ENCODE measurements around the gene DNAJB4. TPM values are rescaled to one million over a fixed set of nuclear protein-coding genes. Genes with fewer than 3 reads are reported as not detected.
A peak's percentile ranks its signal among the peaks of the same experiment; 100 is the strongest.

DNAJB4 gene
- total and polyA plus RNA-seq, 7 donors, result 34.9 to 209 (median 107) TPM

DNA sequence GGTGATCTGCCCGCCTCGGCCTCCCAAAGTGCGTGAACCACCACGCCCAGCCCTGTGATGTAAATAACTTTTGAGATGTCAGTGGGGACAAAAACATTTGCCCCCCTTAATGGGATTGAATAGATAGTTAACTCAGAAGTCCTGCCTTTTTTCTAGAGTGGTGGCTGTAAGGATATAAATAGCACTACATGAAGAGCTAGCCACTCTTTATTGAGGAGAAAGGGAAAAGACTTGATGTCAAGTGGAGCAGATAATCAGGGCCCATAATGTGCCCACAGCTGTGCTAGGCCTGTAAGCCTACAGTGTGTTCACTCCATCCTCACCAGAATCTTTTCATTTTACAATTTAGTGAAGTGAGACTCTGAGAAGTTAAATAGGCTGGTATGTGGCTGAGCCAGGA is 44.7 kb downstream of the DNAJB4 start:
- H3K4me3 ChIP-seq, result no peak overlapping the region
- H3K27me3 ChIP-seq (ENCODE audit: insufficient read depth in 3 of 3, low read length in 2 of 3), result no peaks in the 10 kb centered on the region
- no peaks in the 10 kb centered on the region for H3K9me3 ChIP-seq
- no peak for DNase-seq
- TF ChIP-seq, protein P1, sequence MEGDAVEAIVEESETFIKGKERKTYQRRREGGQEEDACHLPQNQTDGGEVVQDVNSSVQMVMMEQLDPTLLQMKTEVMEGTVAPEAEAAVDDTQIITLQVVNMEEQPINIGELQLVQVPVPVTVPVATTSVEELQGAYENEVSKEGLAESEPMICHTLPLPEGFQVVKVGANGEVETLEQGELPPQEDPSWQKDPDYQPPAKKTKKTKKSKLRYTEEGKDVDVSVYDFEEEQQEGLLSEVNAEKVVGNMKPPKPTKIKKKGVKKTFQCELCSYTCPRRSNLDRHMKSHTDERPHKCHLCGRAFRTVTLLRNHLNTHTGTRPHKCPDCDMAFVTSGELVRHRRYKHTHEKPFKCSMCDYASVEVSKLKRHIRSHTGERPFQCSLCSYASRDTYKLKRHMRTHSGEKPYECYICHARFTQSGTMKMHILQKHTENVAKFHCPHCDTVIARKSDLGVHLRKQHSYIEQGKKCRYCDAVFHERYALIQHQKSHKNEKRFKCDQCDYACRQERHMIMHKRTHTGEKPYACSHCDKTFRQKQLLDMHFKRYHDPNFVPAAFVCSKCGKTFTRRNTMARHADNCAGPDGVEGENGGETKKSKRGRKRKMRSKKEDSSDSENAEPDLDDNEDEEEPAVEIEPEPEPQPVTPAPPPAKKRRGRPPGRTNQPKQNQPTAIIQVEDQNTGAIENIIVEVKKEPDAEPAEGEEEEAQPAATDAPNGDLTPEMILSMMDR (IDR thresholded peaks at IDR 0.05), result no peak
- H3K36me3 ChIP-seq (ENCODE audit: insufficient read depth in 1 of 2, low read depth in 1 of 2), result no peaks in the 10 kb centered on the region
- H3K4me1 ChIP-seq, result peaks cover 36% of the 10 kb centered on the region
- 82 to 84% (median 84%) methylated on average over 4 of the region's 4 CpGs for WGBS, 3 donors
- no peak for ATAC-seq
- H3K27ac ChIP-seq, result no peak overlapping the region
- intact Hi-C loops (cut with DNase I), result loop anchor here (5.0 kb wide), 2 partner anchors 37 to 63 kb away; no protein-coding TSS in a partner anchor

DNA sequence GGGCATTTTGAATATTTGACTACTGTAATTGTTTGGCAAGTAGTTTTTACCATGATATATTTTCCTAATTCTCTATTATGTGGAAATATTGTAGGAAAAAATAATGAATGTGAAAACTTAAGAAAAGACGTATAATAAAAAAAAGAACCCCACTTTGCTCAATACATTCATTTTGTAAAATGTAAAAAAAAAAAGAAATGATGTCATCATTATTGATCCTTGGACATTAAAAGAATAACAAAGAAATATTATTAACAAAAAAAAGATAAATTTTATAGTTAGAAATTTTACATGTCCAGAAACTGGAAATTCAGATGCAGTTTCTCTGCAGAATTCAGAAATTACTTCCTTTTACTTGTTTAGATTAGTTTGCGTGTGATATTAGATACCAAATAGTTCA is 46.3 kb downstream of the DNAJB4 start:
- Histone ChIP-seq H3K4me3 (no peak overlapping the region), H3K4me1 (peaks cover 33% of the 10 kb centered on the region), H3K27me3 (ENCODE audit: insufficient read depth in 3 of 3, low read length in 2 of 3) (no peaks in the 10 kb centered on the region), H3K36me3 (ENCODE audit: insufficient read depth in 1 of 2, low read depth in 1 of 2) (no peaks in the 10 kb centered on the region), H3K9me3 (no peaks in the 10 kb centered on the region), H3K27ac (no peak overlapping the region)
- ATAC-seq (no peak), DNase-seq (no peak)
- 97 to 98% (median 97%) methylated on average over 2 of the region's 2 CpGs for WGBS, 3 donors
- intact Hi-C loops (cut with DNase I), result no loop called here
- TF ChIP-seq, protein P1 (IDR thresholded peaks at IDR 0.05), result no peak

DNA sequence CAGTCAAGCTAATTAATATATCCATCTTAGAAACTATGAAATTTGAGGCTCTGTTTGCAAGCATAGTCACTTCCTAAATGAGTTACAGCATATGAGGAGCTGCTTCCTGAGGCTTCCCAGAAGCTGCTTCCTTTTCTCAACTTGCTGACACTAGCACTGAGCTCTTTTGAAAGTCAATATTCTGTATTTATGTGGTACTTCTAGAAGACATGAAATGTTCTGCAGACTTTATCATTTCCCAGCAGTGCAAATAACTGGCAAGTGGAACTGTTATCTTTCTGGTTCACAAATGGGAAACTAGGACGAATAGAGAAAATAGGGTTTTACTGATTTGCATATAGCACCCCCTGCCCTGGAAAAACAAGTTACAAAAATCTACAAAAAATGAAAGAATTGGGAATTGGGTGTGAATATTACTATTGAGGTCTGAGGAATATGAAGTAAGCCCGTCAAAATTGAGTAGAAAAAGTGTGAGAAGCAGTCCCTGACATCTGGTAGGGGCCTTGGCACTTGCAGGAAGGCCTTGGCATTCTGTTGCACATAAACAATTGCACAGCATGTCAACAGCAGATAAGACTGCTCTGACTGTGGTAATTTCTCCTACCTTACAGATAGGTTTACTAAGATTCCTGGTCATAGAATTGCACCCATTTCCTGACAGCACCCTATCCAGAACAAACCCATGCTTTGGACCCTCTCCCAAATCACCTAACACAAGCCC is 48.1 kb downstream of the DNAJB4 start:
- DNase-seq, result no peak
- intact Hi-C loops (cut with DNase I), result no loop called here
- WGBS, 3 donors, result 42 to 49% (median 43%) methylated on average over 2 of the region's 2 CpGs
- peak in 3 of 4 donors; percentile 30 to 48 (median 44) for ATAC-seq
- no peaks in the 10 kb centered on the region for H3K9me3 ChIP-seq
- H3K36me3 ChIP-seq (ENCODE audit: insufficient read depth in 1 of 2, low read depth in 1 of 2), result no peaks in the 10 kb centered on the region
- TF ChIP-seq, protein P1 (IDR thresholded peaks at IDR 0.05), result no peak
- peak overlapping the region; percentile 5 for H3K27ac ChIP-seq
- H3K4me3 ChIP-seq, result no peak overlapping the region
- no peaks in the 10 kb centered on the region for H3K27me3 ChIP-seq (ENCODE audit: insufficient read depth in 3 of 3, low read length in 2 of 3)
- peaks cover 21% of the 10 kb centered on the region for H3K4me1 ChIP-seq

DNA sequence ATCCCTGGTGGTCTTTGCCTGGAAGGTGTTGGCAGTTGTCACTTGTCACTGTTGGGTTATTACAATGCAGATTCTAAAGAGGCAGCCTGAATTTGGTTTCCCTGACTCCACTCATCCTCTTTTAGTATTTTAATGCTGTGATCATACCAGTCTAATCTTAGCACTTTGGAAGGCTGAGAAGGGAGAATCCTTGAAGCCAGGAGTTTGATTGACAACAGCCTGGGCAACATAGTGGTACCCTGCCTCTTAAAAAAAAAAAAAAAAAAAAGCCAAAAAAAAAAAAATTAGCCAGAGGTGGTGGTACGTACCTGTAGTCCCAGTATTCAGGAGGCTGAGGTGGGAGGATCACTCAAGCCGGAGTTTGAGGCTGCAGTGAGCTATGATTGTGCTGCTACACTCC is 48.8 kb downstream of the DNAJB4 start:
- peak overlapping the region; percentile 5 for H3K27ac ChIP-seq

More for the DNA sequence above, 48.8 kb downstream of the DNAJB4 start:
- intact Hi-C loops (cut with DNase I), result no loop called here
- TF ChIP-seq, protein P1 (IDR thresholded peaks at IDR 0.05), result no peak
- ATAC-seq (peak in 3 of 4 donors; percentile 42 to 72 (median 69)), DNase-seq (no peak)
- no peaks in the 10 kb centered on the region for H3K9me3 ChIP-seq
- peaks cover 19% of the 10 kb centered on the region for H3K4me1 ChIP-seq
- 86 to 100% (median 90%) methylated on average over 2 of the region's 2 CpGs for WGBS, 3 donors
- H3K27me3 ChIP-seq (ENCODE audit: insufficient read depth in 3 of 3, low read length in 2 of 3), result no peaks in the 10 kb centered on the region
- H3K36me3 ChIP-seq (ENCODE audit: insufficient read depth in 1 of 2, low read depth in 1 of 2), result no peaks in the 10 kb centered on the region
- H3K4me3 ChIP-seq, result no peak overlapping the region
